Heart left ventricle (tissue), 16 donors: Measurements from ENCODE around the gene IGF2R. TPM values are rescaled to one million over a fixed set of nuclear protein-coding genes. Genes with fewer than 3 reads are reported as not detected.

Source experiments
- ATAC-seq, 4 donors: fragments of 200-7000 bp; cut with Tn5 transposase; one replicate each; pipeline ENCODE4 v1.9.1; 2020 to 2022; ENCODE audit warnings: moderate library complexity in 4 of 4, mild to moderate bottlenecking in 3 of 4, moderate number of reproducible peaks in 1 of 4
- DNase-seq, 5 donors: peaks; one replicate each; pipeline ENCODE4 v3.0.0-alpha.2; 2020
- H3K27ac ChIP-seq, 12 donors: fragments of 200-600 bp; sonication (generic) in 4 of 12; one replicate each; pipeline versions ENCODE4 v1.5.0 to v1.8.0; 2016 to 2022; ENCODE audit warnings: mild to moderate bottlenecking in 2 of 12
- H3K27me3 ChIP-seq, 9 donors: fragments of 200-600 bp; sonication (generic) in 2 of 9; one replicate each; pipeline versions ENCODE4 v1.5.1 to v1.8.0; 2016 to 2022; ENCODE audit warnings: mild to moderate bottlenecking in 3 of 9
- H3K36me3 ChIP-seq, 9 donors: fragments of 200-600 bp; sonication (generic) in 2 of 9; one replicate each; pipeline versions ENCODE4 v1.5.0 to v1.8.0; 2018 to 2022; ENCODE audit warnings: mild to moderate bottlenecking in 2 of 9
- H3K4me1 ChIP-seq, 12 donors: fragments of 200-600 bp; sonication (generic) in 4 of 12; one replicate each; pipeline versions ENCODE4 v1.5.0 to v1.8.0; 2016 to 2022; ENCODE audit warnings: mild to moderate bottlenecking in 3 of 12
- H3K4me3 ChIP-seq, 12 donors: fragments of 200-600 bp; sonication (generic) in 4 of 12; one replicate each; pipeline versions ENCODE4 v1.5.0 to v1.8.0; 2017 to 2022; ENCODE audit warnings: mild to moderate bottlenecking in 9 of 12, moderate library complexity in 4 of 12
- H3K9me3 ChIP-seq, 12 donors: fragments of 200-600 bp; sonication (generic) in 4 of 12; one replicate each; pipeline versions ENCODE4 v1.5.0 to v1.8.0; 2016 to 2022; ENCODE audit warnings: mild to moderate bottlenecking in 1 of 12
- POLR2A ChIP-seq, 2 donors: fragments of 450-650 bp; IDR thresholded peaks; one replicate each; pipeline ENCODE4 v1.6.1; 2017; ENCODE audit warnings: antibody characterized with exemption in 2 of 2, mild to moderate bottlenecking in 2 of 2, moderate library complexity in 2 of 2
- WGBS, 4 donors: extraction: QIAGEN DNeasy Blood & Tissue Kit in 2 of 4; methylation state at CpG; one replicate each; pipeline versions ENCODE4 v1.1.5 to v1.1.7; 2013 to 2018; 5-methylcytosine and 5-hydroxymethylcytosine counted together
- intact Hi-C, 10 donors: fragments of 100-400 bp; cut with DNase I; formaldehyde crosslinking; loops; one replicate each; pipeline versions ENCODE4 v1.11.1 to v1.14.2; 2022
- polyA plus RNA-seq, 2 donors: library from polyadenylated mRNA; stranded (reverse); fragments of 200-250 nt; gene quantifications; one replicate each; pipeline ENCODE4 v1.2.3, GENCODE V29; 2013
- total RNA-seq, 9 donors: library from RNA; depleted of rRNA in 2 of 9; stranded (reverse); fragments of >200 nt in 2 of 9; fragmentation: NEBNext Ultra II Directional in 3 of 9; extraction: Animal tissue kit (Norgen Biotek cat#: 25700) in 3 of 9; gene quantifications; one replicate each; pipeline versions ENCODE4 v1.1.0 to v1.2.4, GENCODE V29; 2016 to 2023
- TF ChIP-seq, protein P1 (sequence below), 12 donors: fragments of 200-600 bp; sonication (generic) in 4 of 12; IDR thresholded peaks; one replicate each; pipeline versions ENCODE4 v1.5.0 to v1.8.0; 2018 to 2022; ENCODE audit warnings: antibody characterized with exemption in 12 of 12, mild to moderate bottlenecking in 5 of 12
- donor health status: ischemic (EF 13 %, LVEDD 7.1; RV severe dilation, severe dysfunction).
- donor health status: healthy with polysubstance abuse.
- donor health status: DM: no; HTN: yes; CAD: no.
- donor health status: DM: no; HTN: no; CAD: no.
- donor health status: ischemic (EF 25% LVEDD 6.9; RV normal size, moderate dysfunction).
- donor health status: ischemic (EF 25% LVEDD 5.7; RV mildly dilated, moderate dysfunction).
- donor health status: healthy.
- donor health status: DM: yes; HTN: yes; CAD: no.
- donor health status: ischemic (EF 35%, LVEDD 5.7; RV mildly dilated, moderate dysfunction).
- donor health status: nonischemic (EF 11% LVEDD 7.7; RV severe dilation, severe dysfunction).
- donor health status: DM: yes; HTN: yes; CAD: no.
- donor health status: PGD.
- donor health status: ischemic (EF 29% LVEDD 5.4; RV normal size, mild dysfunction).
- donor health status: nonischemic (EF 23%, LVEDD 6.1; RV moderate dilation, normal function).

The IGF2R gene
- total and polyA plus RNA-seq, 11 donors: 15.4 to 111 (median 68.5) TPM

DNA sequence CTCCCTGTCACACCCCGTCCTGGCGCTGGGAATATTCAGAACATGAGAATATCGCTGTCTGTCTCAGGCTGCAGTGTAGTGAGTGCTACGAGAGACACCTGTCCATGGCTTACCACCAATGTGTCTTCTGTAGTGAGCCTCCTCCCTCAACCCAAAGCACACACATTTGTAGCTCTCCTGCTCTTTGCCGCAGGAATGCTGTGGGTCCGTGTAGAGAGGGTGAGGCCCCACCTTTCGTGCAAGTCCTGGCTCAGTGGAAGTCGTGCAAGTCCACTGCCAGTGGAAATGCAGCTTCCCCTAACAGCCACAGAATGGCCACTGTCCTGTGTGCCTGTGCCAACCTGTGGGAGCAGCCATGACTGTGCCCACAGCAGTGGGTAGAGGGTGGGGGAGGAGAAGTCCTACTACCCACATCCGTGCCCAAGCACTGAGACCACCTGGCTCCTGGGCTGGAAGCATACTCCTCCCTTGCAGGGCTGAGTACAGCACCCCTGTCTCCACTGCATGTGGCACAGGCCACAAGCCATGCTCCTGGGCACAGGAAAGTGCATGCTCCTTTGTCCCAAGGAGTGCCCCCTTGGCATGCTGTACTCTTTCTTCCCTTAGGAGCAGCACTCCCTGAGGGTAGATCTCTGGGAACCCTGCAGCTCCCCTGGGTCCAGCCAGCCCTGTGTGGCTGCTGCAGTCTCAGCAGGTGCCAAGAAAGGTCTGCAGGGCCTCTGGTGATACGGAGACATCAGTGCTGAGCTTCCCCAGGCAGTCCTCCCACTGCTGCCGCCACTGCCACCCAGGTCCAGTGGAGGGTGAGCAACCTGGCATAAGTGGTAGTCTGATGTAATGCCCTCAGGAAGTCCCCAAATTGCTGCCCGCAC, 28.0 kb downstream of the IGF2R start:
- no peak overlapping the region for H3K27ac ChIP-seq
- DNase-seq (no peak), ATAC-seq (peak in 3 of 4 donors; percentile 28 to 48 (median 39))
- intact Hi-C loops: no loop called here
- no peaks in the 10 kb centered on the region for H3K27me3 ChIP-seq
- TF ChIP-seq POLR2A (IDR thresholded peaks at IDR 0.05): no peak
- TF ChIP-seq, protein P1, sequence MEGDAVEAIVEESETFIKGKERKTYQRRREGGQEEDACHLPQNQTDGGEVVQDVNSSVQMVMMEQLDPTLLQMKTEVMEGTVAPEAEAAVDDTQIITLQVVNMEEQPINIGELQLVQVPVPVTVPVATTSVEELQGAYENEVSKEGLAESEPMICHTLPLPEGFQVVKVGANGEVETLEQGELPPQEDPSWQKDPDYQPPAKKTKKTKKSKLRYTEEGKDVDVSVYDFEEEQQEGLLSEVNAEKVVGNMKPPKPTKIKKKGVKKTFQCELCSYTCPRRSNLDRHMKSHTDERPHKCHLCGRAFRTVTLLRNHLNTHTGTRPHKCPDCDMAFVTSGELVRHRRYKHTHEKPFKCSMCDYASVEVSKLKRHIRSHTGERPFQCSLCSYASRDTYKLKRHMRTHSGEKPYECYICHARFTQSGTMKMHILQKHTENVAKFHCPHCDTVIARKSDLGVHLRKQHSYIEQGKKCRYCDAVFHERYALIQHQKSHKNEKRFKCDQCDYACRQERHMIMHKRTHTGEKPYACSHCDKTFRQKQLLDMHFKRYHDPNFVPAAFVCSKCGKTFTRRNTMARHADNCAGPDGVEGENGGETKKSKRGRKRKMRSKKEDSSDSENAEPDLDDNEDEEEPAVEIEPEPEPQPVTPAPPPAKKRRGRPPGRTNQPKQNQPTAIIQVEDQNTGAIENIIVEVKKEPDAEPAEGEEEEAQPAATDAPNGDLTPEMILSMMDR (IDR thresholded peaks at IDR 0.05): no peak
- no peak overlapping the region for H3K4me3 ChIP-seq
- H3K9me3 ChIP-seq: peaks cover 0 to 13% (median 0%) of the 10 kb centered on the region in 12 donors
- H3K36me3 ChIP-seq: peaks cover 0 to 22% (median 9%) of the 10 kb centered on the region in 9 donors
- peaks cover 0 to 19% (median 4%) of the 10 kb centered on the region in 12 donors for H3K4me1 ChIP-seq
- 82 to 93% (median 85%) methylated on average over 10 to 12 of the region's 12 CpGs for WGBS, 4 donors

DNA sequence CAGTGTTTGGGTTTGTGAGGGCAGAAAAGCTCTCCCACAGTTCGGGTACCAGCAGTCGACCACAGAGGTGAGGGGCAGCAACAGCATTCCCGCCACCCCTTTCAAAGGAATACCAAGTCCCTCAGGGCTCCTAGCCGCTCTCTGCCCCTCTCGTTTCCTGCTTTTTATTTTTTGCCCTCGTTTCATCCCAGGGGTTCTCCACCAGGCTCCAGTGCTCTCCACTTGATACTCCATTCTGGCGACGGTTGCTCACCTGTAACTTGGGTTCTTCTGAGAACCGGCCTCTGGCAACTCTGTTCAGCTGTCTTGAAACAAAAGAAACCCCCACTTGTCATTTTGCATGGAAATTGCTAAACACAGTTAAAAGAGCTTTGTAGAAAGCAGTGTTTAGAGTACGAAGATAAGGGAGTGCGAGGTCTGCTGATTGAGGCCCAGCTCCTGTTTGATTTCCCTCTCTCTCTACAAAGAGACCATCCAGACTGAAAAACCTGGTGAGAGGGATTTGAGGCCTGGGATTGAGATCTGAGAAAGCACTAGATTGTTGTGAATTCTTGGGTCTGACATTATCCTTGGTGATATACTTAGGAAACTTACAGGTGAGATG, 28.7 kb downstream of the IGF2R start:
- 84 to 95% (median 88%) methylated on average over 11 of the region's 11 CpGs for WGBS, 4 donors
- peaks cover 0 to 22% (median 4%) of the 10 kb centered on the region in 12 donors for H3K4me1 ChIP-seq
- H3K36me3 ChIP-seq: peaks cover 0 to 16% (median 2%) of the 10 kb centered on the region in 9 donors
- H3K27ac ChIP-seq: no peak overlapping the region
- intact Hi-C loops: no loop called here
- H3K9me3 ChIP-seq: peaks cover 0 to 13% (median 0%) of the 10 kb centered on the region in 12 donors
- H3K27me3 ChIP-seq: no peaks in the 10 kb centered on the region
- no peak overlapping the region for H3K4me3 ChIP-seq
- ATAC-seq (no peak), DNase-seq (no peak)
- TF ChIP-seq, protein P1 (IDR thresholded peaks at IDR 0.05): no peak
- no peak for TF ChIP-seq POLR2A (IDR thresholded peaks at IDR 0.05)

GRCh38 chr6:159998538-159998937, 29.7 kb downstream of the IGF2R start:
- no peak for ATAC-seq
- WGBS, 4 donors: 84 to 93% (median 90%) methylated on average over 2 of the region's 2 CpGs

More at GRCh38 chr6:159998538-159998937, 29.7 kb downstream of the IGF2R start:
- peaks cover 0 to 21% (median 4%) of the 10 kb centered on the region in 12 donors for H3K4me1 ChIP-seq
- H3K36me3 ChIP-seq: peaks cover 0 to 13% (median 0%) of the 10 kb centered on the region in 9 donors
- TF ChIP-seq, protein P1 (IDR thresholded peaks at IDR 0.05): no peak
- TF ChIP-seq POLR2A (IDR thresholded peaks at IDR 0.05): no peak
- DNase-seq: no peak
- peaks cover 0 to 13% (median 0%) of the 10 kb centered on the region in 12 donors for H3K9me3 ChIP-seq
- H3K4me3 ChIP-seq: no peak overlapping the region
- H3K27me3 ChIP-seq: no peaks in the 10 kb centered on the region
- H3K27ac ChIP-seq: no peak overlapping the region
- intact Hi-C loops: no loop called here
